H1 (cell line): ENCODE measurements around the gene C19orf47. TPM values are rescaled to one million over a fixed set of nuclear protein-coding genes. Genes with fewer than 3 reads are reported as not detected.

Experiments used
- CBX8 ChIP-seq: fragments of 300-800, 300-1000 bp; sonication (generic); IDR thresholded peaks from 2 replicates; pipeline ENCODE4 v1.7.1; 2016; ENCODE audit warnings: low read depth, low read length, borderline replicate concordance
- CHD2 ChIP-seq: IDR thresholded peaks from 2 replicates; pipeline ENCODE4 v1.6.1; 2012; ENCODE audit warnings: low read length, improper control_type of control experiment
- CTBP2 ChIP-seq: IDR thresholded peaks from 2 replicates; pipeline ENCODE4 v1.7.0; 2011; ENCODE audit warnings: borderline replicate concordance, mild to moderate bottlenecking, moderate library complexity, mixed read lengths, low read length; ENCODE audit not compliant: insufficient read depth, insufficient read length
- CTCF ChIP-seq, 3 experiments: IDR thresholded peaks; 1 replicate in 2 of 3; 2 replicates in 1 of 3; pipeline versions ENCODE4 v1.5.1 to v1.6.1; 2011; ENCODE audit warnings: low read length in 3 of 3, mild to moderate bottlenecking in 3 of 3, inconsistent platforms in 2 of 3, low read depth in 1 of 3, moderate library complexity in 1 of 3; ENCODE audit not compliant: insufficient read depth in 1 of 3; ENCODE audit errors: control extremely low read depth in 1 of 3
- JUND ChIP-seq: IDR thresholded peaks from 2 replicates; pipeline ENCODE4 v1.6.1; 2011; ENCODE audit warnings: mild to moderate bottlenecking, improper control_type of control experiment, low read length
- NANOG ChIP-seq: IDR thresholded peaks from 2 replicates; pipeline ENCODE4 v1.6.1; 2011; ENCODE audit warnings: low read length, low read depth, mild to moderate bottlenecking, inconsistent platforms; ENCODE audit not compliant: insufficient read depth, poor library complexity, severe bottlenecking
- SAP30 ChIP-seq: fragments of 300-600 bp; sonication (generic); IDR thresholded peaks from 2 replicates; pipeline ENCODE4 v1.7.1; 2012; ENCODE audit warnings: low read length, moderate library complexity, mild to moderate bottlenecking, inconsistent platforms; ENCODE audit not compliant: insufficient read depth, insufficient replicate concordance
- polyA plus RNA-seq, 7 experiments: library from polyadenylated mRNA; depleted of rRNA in 3 of 7; stranded (reverse) in 5 of 7; unstranded in 2 of 7; fragments of >200 nt in 5 of 7; fragments of 200-250 nt in 2 of 7; gene quantifications; 1 replicate in 5 of 7; 2 replicates in 1 of 7; 4 replicates in 1 of 7; pipeline versions ENCODE4 v1.2.1 to v1.2.3, GENCODE V29; 2011 to 2013; ENCODE audit warnings: missing spikeins in 2 of 7, mixed read lengths in 2 of 7
- total RNA-seq: library from RNA; stranded (reverse); fragmentation: NEBNext Ultra II Directional; extraction: Animal tissue kit (Norgen Biotek cat#: 25700); gene quantifications from 2 replicates; pipeline ENCODE4 v1.2.1, GENCODE V29; 2021
- TF ChIP-seq, protein P1 (sequence below): IDR thresholded peaks from 2 replicates; pipeline ENCODE4 v1.6.1; 2012; ENCODE audit warnings: low read length, inconsistent platforms

The C19orf47 gene
- total and polyA plus RNA-seq, 2 of the 8 experiments (the other 6 are each of a cell fraction or from before 2014, with no cell fraction given) = 17.8 to 27.3 TPM

DNA sequence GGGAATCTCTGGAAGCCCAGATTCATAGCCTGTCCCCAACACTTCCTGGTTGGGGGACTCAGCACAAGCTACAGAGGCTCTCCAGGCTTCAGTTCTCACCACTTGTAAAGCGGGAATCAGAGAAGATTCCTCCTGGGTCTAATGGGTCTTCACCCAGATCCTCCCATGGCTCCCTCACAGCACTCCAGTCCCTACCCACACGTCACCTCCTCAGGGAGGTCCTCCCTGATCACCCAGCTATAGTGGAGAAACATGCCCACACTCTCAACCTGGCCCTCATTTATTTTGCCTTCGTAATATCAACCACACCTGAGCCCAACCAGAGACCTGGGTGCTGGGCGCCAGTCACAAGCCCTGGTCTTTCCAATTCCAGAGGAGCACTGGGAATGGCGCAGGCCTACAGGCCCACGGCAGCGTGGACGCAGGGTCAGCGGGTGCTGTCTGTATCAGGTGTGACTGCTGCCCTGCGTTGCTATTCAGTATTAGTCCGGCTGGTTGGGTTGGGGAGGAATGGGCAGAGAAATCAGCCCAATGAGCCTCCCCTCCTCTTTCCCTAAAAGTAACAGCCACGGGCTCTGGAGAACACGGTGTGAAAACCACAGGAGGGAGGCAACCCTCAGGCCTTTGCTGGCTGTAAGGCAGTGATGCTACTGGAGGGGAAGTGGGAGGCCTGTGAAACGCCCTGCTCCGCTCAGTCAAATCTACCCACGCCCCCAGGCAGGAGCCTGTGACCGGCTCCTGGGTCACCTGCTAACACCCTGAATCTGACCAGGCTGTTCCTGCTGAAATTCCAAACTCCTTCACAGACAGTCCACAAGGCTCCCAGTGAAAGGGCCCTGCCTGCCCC, 68.2 kb downstream of the C19orf47 start (continued):
- TF ChIP-seq, protein P1, sequence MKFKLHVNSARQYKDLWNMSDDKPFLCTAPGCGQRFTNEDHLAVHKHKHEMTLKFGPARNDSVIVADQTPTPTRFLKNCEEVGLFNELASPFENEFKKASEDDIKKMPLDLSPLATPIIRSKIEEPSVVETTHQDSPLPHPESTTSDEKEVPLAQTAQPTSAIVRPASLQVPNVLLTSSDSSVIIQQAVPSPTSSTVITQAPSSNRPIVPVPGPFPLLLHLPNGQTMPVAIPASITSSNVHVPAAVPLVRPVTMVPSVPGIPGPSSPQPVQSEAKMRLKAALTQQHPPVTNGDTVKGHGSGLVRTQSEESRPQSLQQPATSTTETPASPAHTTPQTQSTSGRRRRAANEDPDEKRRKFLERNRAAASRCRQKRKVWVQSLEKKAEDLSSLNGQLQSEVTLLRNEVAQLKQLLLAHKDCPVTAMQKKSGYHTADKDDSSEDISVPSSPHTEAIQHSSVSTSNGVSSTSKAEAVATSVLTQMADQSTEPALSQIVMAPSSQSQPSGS = no peak
- TF ChIP-seq NANOG (no peak), CTCF (IDR thresholded peaks at IDR 0.05; ENCODE audit: control extremely low read depth in 1 of 3, insufficient read depth in 1 of 3, low read depth in 1 of 3, low read length in 3 of 3) (no peak), CTBP2 (no peak), SAP30 (no peak), CBX8 (no peak), CHD2 (no peak), JUND (no peak)
